GM12878 (cell line): ENCODE data around the gene PHEX. TPM values are rescaled to one million over a fixed set of nuclear protein-coding genes. Genes with fewer than 3 reads are reported as not detected.

ENCODE experiments used
- ATAC-seq: fragments of 200-7000 bp; cut with Tn5 transposase; 3 replicates; pipeline ENCODE4 v1.9.1; 2020; ENCODE audit warnings: mild to moderate bottlenecking, moderate library complexity
- BruUV-seq: library from RNA; stranded (reverse); fragments of 400-500 nt; replicated peaks from 2 replicates; lab custom pipeline; 2021; lab: Mats Ljungman, UMichigan
- CTCF ChIA-PET: fragments of 300-600 bp; sonication (Branson Sonifier 250); formaldehyde crosslinking; extraction: SDS; loops from one replicate; lab custom pipeline; 2021; ENCODE audit warnings: inconsistent platforms; lab: Yijun Ruan, JAX
- POLR2A ChIA-PET: fragments of 350-600 bp; formaldehyde crosslinking; extraction: SDS; loops from one replicate; lab custom pipeline; 2021; ENCODE audit warnings: inconsistent platforms; lab: Charles Lee
- RAD21 ChIA-PET: fragments of 300-600 bp; sonication (Branson Sonifier 250); formaldehyde crosslinking; loops from one replicate; lab custom pipeline; 2023; ENCODE audit warnings: antibody characterized with exemption; ENCODE audit not compliant: unreplicated experiment; lab: Charles Lee
- SMC1A ChIA-PET: fragments of 300-600 bp; sonication (Branson Sonifier 250); formaldehyde crosslinking; loops from one replicate; lab custom pipeline; 2023; ENCODE audit not compliant: unreplicated experiment, uncharacterized antibody; lab: Charles Lee
- DNase-seq: peaks from one replicate; pipeline ENCODE4 v3.0.0-alpha.2; 2011; ENCODE audit warnings: low read depth, low spot score
- FAIRE-seq: peaks from 3 replicates; lab custom pipeline; 2011; peaks lifted over from hg19 to GRCh38; lab: Jason Lieb, UNC
- H2AFZ ChIP-seq: 2 replicates; pipeline ENCODE4 v1.6.0; 2011; ENCODE audit warnings: low read depth, low read length, control low read depth; ENCODE audit not compliant: control insufficient read depth
- H3K27ac ChIP-seq: 2 replicates; pipeline ENCODE4 v1.5.1; 2011; ENCODE audit warnings: control low read depth; ENCODE audit not compliant: control insufficient read depth, insufficient read depth
- H3K27me3 ChIP-seq, 2 experiments: replicated peaks in 1 of 2; 2 replicates each; pipeline versions ENCODE4 v1.6.0 to v1.6.1; 2011; ENCODE audit warnings: low read length in 1 of 2; ENCODE audit not compliant: control insufficient read depth in 2 of 2, insufficient read depth in 2 of 2
- H3K36me3 ChIP-seq, 2 experiments: 2 replicates each; pipeline ENCODE4 v1.5.1; 2011; ENCODE audit warnings: low read length in 1 of 2; ENCODE audit not compliant: control insufficient read depth in 2 of 2, insufficient read depth in 2 of 2
- H3K4me1 ChIP-seq: 2 replicates; pipeline ENCODE4 v1.6.1; 2011; ENCODE audit warnings: mild to moderate bottlenecking, low read length, moderate library complexity, mixed read lengths; ENCODE audit not compliant: control insufficient read depth, insufficient read depth
- H3K4me2 ChIP-seq: 2 replicates; pipeline ENCODE4 v1.6.0; 2011; ENCODE audit warnings: control low read depth; ENCODE audit not compliant: control insufficient read depth, insufficient read depth
- H3K4me3 ChIP-seq: fragments of 200-600 bp; sonication (generic); 2 replicates; pipeline ENCODE4 v1.5.1; 2016
- H3K79me2 ChIP-seq: 2 replicates; pipeline ENCODE4 v1.6.0; 2011; ENCODE audit warnings: low read length; ENCODE audit not compliant: control insufficient read depth, insufficient read depth
- H3K9ac ChIP-seq: 2 replicates; pipeline ENCODE4 v1.8.0; 2011; ENCODE audit warnings: low read length, control low read depth, mixed read lengths; ENCODE audit not compliant: control insufficient read depth, insufficient read depth
- H3K9me3 ChIP-seq: replicated peaks from 3 replicates; pipeline ENCODE4 v1.5.1; 2011; ENCODE audit warnings: mild to moderate bottlenecking, low read length; ENCODE audit not compliant: control insufficient read depth, insufficient read depth
- H4K20me1 ChIP-seq: 2 replicates; pipeline ENCODE4 v1.6.0; 2011; ENCODE audit not compliant: control insufficient read depth, insufficient read depth
- FOS ChIP-seq: IDR thresholded peaks from 3 replicates; pipeline ENCODE4 v1.6.1; 2011; ENCODE audit warnings: borderline replicate concordance; ENCODE audit not compliant: insufficient read length; ENCODE audit errors: extremely low read depth
- GATAD2B ChIP-seq: fragments of 450-650 bp; conservative IDR thresholded peaks from 2 replicates; pipeline ENCODE4 v1.6.1; 2017; ENCODE audit warnings: low read depth, mild to moderate bottlenecking, moderate library complexity
- HDAC6 ChIP-seq: fragments of 200-600 bp; sonication (generic); IDR thresholded peaks from one replicate; pipeline ENCODE4 v1.8.0; 2017; ENCODE audit warnings: antibody characterized with exemption; ENCODE audit not compliant: unreplicated experiment
- IKZF1 ChIP-seq: fragments of 450-650 bp; conservative IDR thresholded peaks from 2 replicates; pipeline ENCODE4 v1.6.1; 2017; ENCODE audit warnings: antibody characterized with exemption, mild to moderate bottlenecking
- IRF4 ChIP-seq: IDR thresholded peaks from 2 replicates; pipeline ENCODE4 v1.6.1; 2011; ENCODE audit warnings: low read depth, low read length
- JUND ChIP-seq: IDR thresholded peaks from 2 replicates; pipeline ENCODE4 v1.6.1; 2012; ENCODE audit warnings: low read depth, mild to moderate bottlenecking, low read length, improper control_type of control experiment, moderate library complexity
- NBN ChIP-seq: fragments of 450-650 bp; IDR thresholded peaks from 2 replicates; pipeline ENCODE4 v1.6.1; 2016
- NFXL1 ChIP-seq: fragments of 450-650 bp; IDR thresholded peaks from 2 replicates; pipeline ENCODE4 v1.6.1; 2017; ENCODE audit warnings: antibody characterized with exemption, mild to moderate bottlenecking, borderline replicate concordance
- PML ChIP-seq: IDR thresholded peaks from 2 replicates; pipeline ENCODE4 v1.6.1; 2012; ENCODE audit warnings: low read length, inconsistent platforms
- RELA ChIP-seq: fragments of 450-650 bp; IDR thresholded peaks from 2 replicates; pipeline ENCODE4 v1.8.0; 2014; ENCODE audit warnings: borderline replicate concordance; ENCODE audit not compliant: partially characterized antibody
- SUPT20H ChIP-seq: IDR thresholded peaks from 2 replicates; pipeline ENCODE4 v1.6.1; 2011; ENCODE audit warnings: low read depth, mild to moderate bottlenecking, low read length, moderate library complexity, borderline replicate concordance; ENCODE audit not compliant: control insufficient read depth
- WRNIP1 ChIP-seq: IDR thresholded peaks from 2 replicates; pipeline ENCODE4 v1.6.1; 2011; ENCODE audit warnings: low read depth, low read length, improper control_type of control experiment, borderline replicate concordance
- ZBED1 ChIP-seq: IDR thresholded peaks from 2 replicates; pipeline ENCODE4 v1.6.1; 2016; ENCODE audit warnings: borderline replicate concordance
- ZNF207 ChIP-seq: fragments of 450-650 bp; IDR thresholded peaks from 2 replicates; pipeline ENCODE4 v1.6.1; 2014; ENCODE audit warnings: antibody characterized with exemption, mild to moderate bottlenecking, borderline replicate concordance
- ZNF274 ChIP-seq: IDR thresholded peaks from one replicate; pipeline ENCODE4 v1.8.0; 2011; ENCODE audit not compliant: insufficient read length, insufficient read depth
- WGBS: methylation state at CpG from one replicate; pipeline ENCODE4 v1.1.6; 2016; ENCODE audit warnings: low lambda C conversion rate; ENCODE audit not compliant: insufficient replicate concordance, insufficient coverage; ENCODE audit errors: missing lambda C conversion rate; 5-methylcytosine and 5-hydroxymethylcytosine counted together
- in situ Hi-C: fragments of 300-500 bp; cut with MboI; formaldehyde crosslinking; loops from 9 replicates; pipeline ENCODE4 v1.14.3; 2018; ENCODE audit warnings: mixed read lengths
- intact Hi-C: fragments of 100-400 bp; cut with micrococcal nuclease; formaldehyde crosslinking; loops from one replicate; pipeline ENCODE4 v1.14.2; 2022; ENCODE audit not compliant: unreplicated experiment
- polyA plus RNA-seq, 11 experiments: library from polyadenylated mRNA; depleted of rRNA in 4 of 11; unstranded in 6 of 11; stranded (reverse) in 5 of 11; fragments of >200 nt; fragmentation: Nextera tagmentation in 4 of 11; fragmentation: Illumina TruSeq in 1 of 11; extraction: Ambion mirVana in 4 of 11; extraction: Trizol in 1 of 11; gene quantifications; 1 replicate in 1 of 11; 2 replicates in 10 of 11; pipeline versions ENCODE4 v1.2.1 to v1.2.3, GENCODE V29; 2011 to 2016; ENCODE audit warnings: inconsistent platforms in 2 of 11, missing spikeins in 2 of 11, low read depth in 1 of 11
- total RNA-seq, 4 experiments: library from RNA; depleted of rRNA in 3 of 4; stranded (reverse); fragments of >200 nt in 3 of 4; fragmentation: Illumina TruSeq in 1 of 4; extraction: Trizol in 1 of 4; gene quantifications; 2 replicates each; pipeline versions ENCODE4 v1.2.1 to v1.2.3, GENCODE V29; 2013 to 2021
- TF ChIP-seq, protein P1 (sequence below): IDR thresholded peaks from 2 replicates; pipeline ENCODE4 v1.6.1; 2012; ENCODE audit warnings: mild to moderate bottlenecking, low read depth, low read length
- TF ChIP-seq, protein P2 (sequence below): fragments of 150-350 bp; IDR thresholded peaks from 2 replicates; pipeline ENCODE4 v1.6.1; 2014; ENCODE audit warnings: mild to moderate bottlenecking, low read depth, low read length

Gene PHEX
- total and polyA plus RNA-seq, 10 of the 15 experiments (the other 5 are each of a cell fraction or from before 2014, with no cell fraction given): 0.12 to 97.2 (median 0.55) TPM

DNA sequence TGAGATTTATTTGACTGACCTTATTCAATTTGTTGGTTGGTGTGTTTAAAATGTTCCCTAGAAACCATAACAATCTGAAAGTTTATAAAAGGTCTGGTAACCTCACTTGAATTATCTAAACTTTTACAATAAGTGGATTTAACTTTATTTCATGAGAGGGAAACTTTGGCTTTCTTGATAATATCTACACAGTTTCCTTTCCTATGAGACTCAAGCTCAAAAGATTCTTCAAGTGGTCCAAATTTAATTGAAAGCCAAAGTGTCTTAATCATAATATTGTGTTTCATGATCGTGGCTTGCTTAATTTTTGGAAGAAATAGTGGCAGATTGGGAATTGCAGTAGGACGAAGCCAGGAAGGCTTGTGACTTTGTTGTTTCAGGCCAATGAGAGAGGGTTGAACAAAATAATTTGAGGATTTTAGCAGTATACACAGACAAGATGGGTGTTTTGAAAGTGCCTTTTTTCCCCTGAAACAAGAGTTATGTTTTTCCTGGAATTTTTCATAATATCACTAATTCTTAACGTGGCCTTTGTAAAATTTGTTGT lies 55.0 kb downstream of the PHEX start:
- no TSS peak for BruUV-seq
- ChIA-PET CTCF (no interaction called here), RAD21 (interaction anchor here (1.0 to 1.3 kb wide), 3 partner anchors 17 to 98 kb away, joined by 3 read pairs; no protein-coding TSS in a partner anchor)
- H4K20me1 ChIP-seq: no peaks in the 10 kb centered on the region
- no peak overlapping the region for H3K4me3 ChIP-seq
- DNase-seq: no peak
- no peak for ATAC-seq
- FAIRE-seq: no peak
- H3K9me3 ChIP-seq: no peaks in the 10 kb centered on the region; the same call in 2 of the 3 replicates
- TF ChIP-seq FOS: no peak
- no peak for TF ChIP-seq JUND
- TF ChIP-seq NFXL1: no peak
- TF ChIP-seq GATAD2B: no peak
- TF ChIP-seq WRNIP1: no peak
- no peak for TF ChIP-seq HDAC6
- TF ChIP-seq IRF4: no peak
- TF ChIP-seq SUPT20H: no peak
- no peak for TF ChIP-seq ZNF274
- no peak for TF ChIP-seq ZBED1
- no peak for TF ChIP-seq NBN
- TF ChIP-seq IKZF1: no peak
- TF ChIP-seq, protein P1, sequence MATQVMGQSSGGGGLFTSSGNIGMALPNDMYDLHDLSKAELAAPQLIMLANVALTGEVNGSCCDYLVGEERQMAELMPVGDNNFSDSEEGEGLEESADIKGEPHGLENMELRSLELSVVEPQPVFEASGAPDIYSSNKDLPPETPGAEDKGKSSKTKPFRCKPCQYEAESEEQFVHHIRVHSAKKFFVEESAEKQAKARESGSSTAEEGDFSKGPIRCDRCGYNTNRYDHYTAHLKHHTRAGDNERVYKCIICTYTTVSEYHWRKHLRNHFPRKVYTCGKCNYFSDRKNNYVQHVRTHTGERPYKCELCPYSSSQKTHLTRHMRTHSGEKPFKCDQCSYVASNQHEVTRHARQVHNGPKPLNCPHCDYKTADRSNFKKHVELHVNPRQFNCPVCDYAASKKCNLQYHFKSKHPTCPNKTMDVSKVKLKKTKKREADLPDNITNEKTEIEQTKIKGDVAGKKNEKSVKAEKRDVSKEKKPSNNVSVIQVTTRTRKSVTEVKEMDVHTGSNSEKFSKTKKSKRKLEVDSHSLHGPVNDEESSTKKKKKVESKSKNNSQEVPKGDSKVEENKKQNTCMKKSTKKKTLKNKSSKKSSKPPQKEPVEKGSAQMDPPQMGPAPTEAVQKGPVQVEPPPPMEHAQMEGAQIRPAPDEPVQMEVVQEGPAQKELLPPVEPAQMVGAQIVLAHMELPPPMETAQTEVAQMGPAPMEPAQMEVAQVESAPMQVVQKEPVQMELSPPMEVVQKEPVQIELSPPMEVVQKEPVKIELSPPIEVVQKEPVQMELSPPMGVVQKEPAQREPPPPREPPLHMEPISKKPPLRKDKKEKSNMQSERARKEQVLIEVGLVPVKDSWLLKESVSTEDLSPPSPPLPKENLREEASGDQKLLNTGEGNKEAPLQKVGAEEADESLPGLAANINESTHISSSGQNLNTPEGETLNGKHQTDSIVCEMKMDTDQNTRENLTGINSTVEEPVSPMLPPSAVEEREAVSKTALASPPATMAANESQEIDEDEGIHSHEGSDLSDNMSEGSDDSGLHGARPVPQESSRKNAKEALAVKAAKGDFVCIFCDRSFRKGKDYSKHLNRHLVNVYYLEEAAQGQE: no peak
- no peak for TF ChIP-seq PML
- TF ChIP-seq ZNF207: no peak
- no peak for TF ChIP-seq RELA
- TF ChIP-seq, protein P2, sequence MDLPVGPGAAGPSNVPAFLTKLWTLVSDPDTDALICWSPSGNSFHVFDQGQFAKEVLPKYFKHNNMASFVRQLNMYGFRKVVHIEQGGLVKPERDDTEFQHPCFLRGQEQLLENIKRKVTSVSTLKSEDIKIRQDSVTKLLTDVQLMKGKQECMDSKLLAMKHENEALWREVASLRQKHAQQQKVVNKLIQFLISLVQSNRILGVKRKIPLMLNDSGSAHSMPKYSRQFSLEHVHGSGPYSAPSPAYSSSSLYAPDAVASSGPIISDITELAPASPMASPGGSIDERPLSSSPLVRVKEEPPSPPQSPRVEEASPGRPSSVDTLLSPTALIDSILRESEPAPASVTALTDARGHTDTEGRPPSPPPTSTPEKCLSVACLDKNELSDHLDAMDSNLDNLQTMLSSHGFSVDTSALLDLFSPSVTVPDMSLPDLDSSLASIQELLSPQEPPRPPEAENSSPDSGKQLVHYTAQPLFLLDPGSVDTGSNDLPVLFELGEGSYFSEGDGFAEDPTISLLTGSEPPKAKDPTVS: no peak
- TF ChIP-seq, all 136 proteins: peak for 0
- H3K4me1 ChIP-seq: no peaks in the 10 kb centered on the region
- no peak overlapping the region for H3K9ac ChIP-seq
- ChIA-PET SMC1A (interaction anchor here (0.9 to 2.2 kb wide), 3 partner anchors 9 to 49 kb away, joined by 3 to 6 read pairs (median 5); no protein-coding TSS in a partner anchor), POLR2A (no interaction called here)
- H3K36me3 ChIP-seq: no peaks in the 10 kb centered on the region
- H3K27me3 ChIP-seq: no peaks in the 10 kb centered on the region
- no peak overlapping the region for H3K27ac ChIP-seq
- no peak overlapping the region for H3K4me2 ChIP-seq
- WGBS: 13% methylated on average over 3 of the region's 3 CpGs
- H3K79me2 ChIP-seq: no peaks in the 10 kb centered on the region
- no peak overlapping the region for H2AFZ ChIP-seq
- in situ Hi-C loops: no loop called here
- intact Hi-C loops: no loop called here
